ENCODE measurements around the gene FLII.

Gene FLII

DNA sequence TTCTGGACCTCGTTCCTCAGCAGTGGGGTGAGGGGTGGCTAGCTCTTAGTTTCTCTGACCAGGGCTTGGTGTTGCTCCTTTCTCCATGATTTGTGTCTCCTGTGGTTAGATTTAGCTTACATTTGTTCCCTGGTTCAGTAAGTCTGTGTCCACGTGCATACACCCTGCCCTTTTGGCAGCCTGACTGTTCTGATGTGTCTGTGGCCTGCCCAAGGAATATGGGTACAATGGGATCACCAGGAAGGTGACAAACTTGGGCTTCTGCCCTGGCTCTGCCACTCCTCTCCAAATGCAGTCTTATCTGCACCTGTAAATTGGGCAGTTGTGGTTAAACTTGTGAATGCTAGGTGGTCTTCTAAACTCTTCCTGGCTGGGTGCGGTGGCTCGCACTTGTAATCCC, 57.4 kb downstream of the FLII start:
- H3K4me3 ChIP-seq (ENCODE audit: low read depth, low read length) = no peak overlapping the region
- TF ChIP-seq PRDM1 (tag by site-specific recombination; IDR thresholded peaks at IDR 0.05) (no peak), KLF1 (tag by site-specific recombination; IDR thresholded peaks at IDR 0.05) (no peak), ZNF16 (tag by site-specific recombination; IDR thresholded peaks at IDR 0.05; ENCODE audit: low read depth) (no peak), ZNF416 (tag by site-specific recombination; IDR thresholded peaks at IDR 0.05) (no peak)
- TF ChIP-seq, protein P1, sequence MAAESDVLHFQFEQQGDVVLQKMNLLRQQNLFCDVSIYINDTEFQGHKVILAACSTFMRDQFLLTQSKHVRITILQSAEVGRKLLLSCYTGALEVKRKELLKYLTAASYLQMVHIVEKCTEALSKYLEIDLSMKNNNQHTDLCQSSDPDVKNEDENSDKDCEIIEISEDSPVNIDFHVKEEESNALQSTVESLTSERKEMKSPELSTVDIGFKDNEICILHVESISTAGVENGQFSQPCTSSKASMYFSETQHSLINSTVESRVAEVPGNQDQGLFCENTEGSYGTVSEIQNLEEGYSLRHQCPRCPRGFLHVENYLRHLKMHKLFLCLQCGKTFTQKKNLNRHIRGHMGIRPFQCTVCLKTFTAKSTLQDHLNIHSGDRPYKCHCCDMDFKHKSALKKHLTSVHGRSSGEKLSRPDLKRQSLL (tag by site-specific recombination; IDR thresholded peaks at IDR 0.05) = no peak
- 0 out of 2 replicates have a peak overlapping the region, but pooled peaks have one; percentile 28 for H3K27ac ChIP-seq (ENCODE audit: extremely low read depth, low read depth, low read length)
- no peaks in the 10 kb centered on the region for H3K4me1 ChIP-seq (ENCODE audit: control insufficient read depth, insufficient read depth, low read length)
- ChIA-PET CTCF (interaction anchor here (0.8 to 2.0 kb wide), 3 partner anchors 15 to 107 kb away, joined by 3 to 9 read pairs (median 4); no protein-coding TSS in a partner anchor), POLR2A (interaction anchor here (1.2 to 1.7 kb wide), 2 partner anchors 10 to 18 kb away, joined by 5 to 6 read pairs; partner anchors contain the start of gene ALKBH5)
- H3K9me3 ChIP-seq (ENCODE audit: control insufficient read depth, insufficient read depth, low read depth, low read length) = no peaks in the 10 kb centered on the region
- peaks cover 47 to 91% of the 10 kb centered on the region in 2 experiments for H3K36me3 ChIP-seq (ENCODE audit: control insufficient read depth in 2 of 2, insufficient read depth in 1 of 2, low read length in 2 of 2)

DNA sequence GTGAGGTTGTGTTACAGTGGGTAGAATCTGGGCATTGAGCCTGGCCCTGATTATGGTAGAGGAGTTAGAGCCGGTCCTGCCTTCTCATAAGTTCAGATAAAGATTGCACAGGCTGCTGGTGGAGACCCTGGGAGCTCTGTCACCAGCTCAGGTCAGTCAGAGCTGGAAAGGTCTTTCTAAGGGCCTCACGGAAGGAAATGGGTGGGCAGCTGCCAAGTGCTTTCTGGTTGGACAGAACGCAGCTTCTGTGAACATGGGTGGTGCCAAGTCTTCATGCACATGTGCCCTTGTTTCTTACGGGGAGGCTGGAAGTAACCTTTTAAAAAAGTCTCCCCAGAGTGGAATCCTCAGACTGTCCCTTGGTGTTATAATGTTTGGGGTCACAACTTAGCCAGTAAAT, 60.0 kb downstream of the FLII start:
- H3K4me3 ChIP-seq (ENCODE audit: low read depth, low read length) = no peak overlapping the region
- H3K4me1 ChIP-seq (ENCODE audit: control insufficient read depth, insufficient read depth, low read length) = no peaks in the 10 kb centered on the region
- POLR2A ChIA-PET = no interaction called here
- TF ChIP-seq REPIN1 (tag by site-specific recombination; IDR thresholded peaks at IDR 0.05; ENCODE audit: low read depth) (no peak), ZNF629 (tag by site-specific recombination; IDR thresholded peaks at IDR 0.05) (no peak), ZNF19 (tag by site-specific recombination; IDR thresholded peaks at IDR 0.05; ENCODE audit: low read depth) (no peak), FEZF1 (tag by site-specific recombination; IDR thresholded peaks at IDR 0.05) (no peak), ZNF146 (tag by site-specific recombination; IDR thresholded peaks at IDR 0.05) (no peak), ZNF37A (tag by site-specific recombination; IDR thresholded peaks at IDR 0.05) (no peak), ZNF660 (tag by site-specific recombination; IDR thresholded peaks at IDR 0.05) (no peak)
- TF ChIP-seq, protein P2, sequence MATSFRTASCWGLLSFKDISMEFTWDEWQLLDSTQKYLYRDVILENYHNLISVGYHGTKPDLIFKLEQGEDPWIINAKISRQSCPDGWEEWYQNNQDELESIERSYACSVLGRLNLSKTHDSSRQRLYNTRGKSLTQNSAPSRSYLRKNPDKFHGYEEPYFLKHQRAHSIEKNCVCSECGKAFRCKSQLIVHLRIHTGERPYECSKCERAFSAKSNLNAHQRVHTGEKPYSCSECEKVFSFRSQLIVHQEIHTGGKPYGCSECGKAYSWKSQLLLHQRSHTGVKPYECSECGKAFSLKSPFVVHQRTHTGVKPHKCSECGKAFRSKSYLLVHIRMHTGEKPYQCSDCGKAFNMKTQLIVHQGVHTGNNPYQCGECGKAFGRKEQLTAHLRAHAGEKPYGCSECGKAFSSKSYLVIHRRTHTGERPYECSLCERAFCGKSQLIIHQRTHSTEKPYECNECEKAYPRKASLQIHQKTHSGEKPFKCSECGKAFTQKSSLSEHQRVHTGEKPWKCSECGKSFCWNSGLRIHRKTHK (tag by site-specific recombination; IDR thresholded peaks at IDR 0.05) = no peak
- H3K36me3 ChIP-seq (ENCODE audit: control insufficient read depth in 2 of 2, insufficient read depth in 1 of 2, low read length in 2 of 2) = peaks cover 49 to 89% of the 10 kb centered on the region in 2 experiments
- no peaks in the 10 kb centered on the region for H3K9me3 ChIP-seq (ENCODE audit: control insufficient read depth, insufficient read depth, low read depth, low read length)
- CTCF ChIA-PET = interaction anchor here (0.6 to 2.2 kb wide), 5 partner anchors 8 to 318 kb away, joined by 3 to 7 read pairs (median 4); partner anchors contain the start of gene ALKBH5
- H3K27ac ChIP-seq (ENCODE audit: extremely low read depth, low read depth, low read length) = no peak overlapping the region

DNA sequence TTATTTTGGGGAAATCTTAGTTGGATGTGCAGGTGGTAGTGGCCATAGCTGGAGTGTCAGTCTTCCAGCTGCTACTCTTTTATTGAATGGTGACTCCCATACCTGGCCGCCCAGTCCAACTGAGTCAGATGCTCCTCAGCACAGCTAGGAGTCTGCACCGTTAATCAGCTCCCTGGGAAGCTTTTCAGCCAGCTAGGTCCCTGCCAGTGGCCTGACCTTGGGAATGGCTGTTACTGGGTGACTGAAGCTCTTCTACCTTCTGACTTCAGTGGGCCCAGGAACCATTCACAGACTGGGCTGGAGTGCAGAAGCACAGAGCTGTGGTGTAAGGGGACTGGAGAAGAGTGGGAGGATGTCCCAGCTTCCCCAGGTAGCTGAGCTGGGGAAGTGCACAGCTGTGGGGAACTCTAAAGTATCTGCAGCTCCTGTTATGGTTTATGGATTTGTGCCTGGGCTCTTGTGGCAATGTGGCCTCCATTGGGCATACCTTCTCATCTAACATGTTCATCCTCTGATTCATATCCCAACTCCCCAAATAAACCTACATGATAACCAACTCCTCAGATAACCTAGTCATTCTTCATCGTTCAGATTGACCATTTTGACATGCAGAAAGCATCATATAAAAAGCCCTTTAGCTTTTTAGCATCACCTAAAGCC, 60.9 kb downstream of the FLII start:
- ChIA-PET POLR2A (interaction anchor here (0.6 kb wide), 1 partner anchor 111 kb away, joined by 8 read pairs; no protein-coding TSS in a partner anchor), CTCF (interaction anchor here (0.5 to 2.2 kb wide), 4 partner anchors 15 to 62 kb away, joined by 3 to 7 read pairs (median 5); partner anchors contain the start of gene ALKBH5)
- peaks cover 57 to 88% of the 10 kb centered on the region in 2 experiments for H3K36me3 ChIP-seq (ENCODE audit: control insufficient read depth in 2 of 2, insufficient read depth in 1 of 2, low read length in 2 of 2)
- H3K4me3 ChIP-seq (ENCODE audit: low read depth, low read length) = no peak overlapping the region
- H3K27ac ChIP-seq (ENCODE audit: extremely low read depth, low read depth, low read length) = no peak overlapping the region
- H3K4me1 ChIP-seq (ENCODE audit: control insufficient read depth, insufficient read depth, low read length) = no peaks in the 10 kb centered on the region
- no peaks in the 10 kb centered on the region for H3K9me3 ChIP-seq (ENCODE audit: control insufficient read depth, insufficient read depth, low read depth, low read length)
- TF ChIP-seq ZNF558 (tag by site-specific recombination; IDR thresholded peaks at IDR 0.05) (no peak), ZNF701 (tag by site-specific recombination; IDR thresholded peaks at IDR 0.05) (no peak), TRIM28 (IDR thresholded peaks at IDR 0.05; ENCODE audit: borderline replicate concordance, low read length) (no peak), ZNF157 (tag by site-specific recombination; IDR thresholded peaks at IDR 0.05) (no peak), ZNF529 (tag by site-specific recombination; IDR thresholded peaks at IDR 0.05; ENCODE audit: insufficient replicate concordance) (no peak), GLIS2 (tag by site-specific recombination; IDR thresholded peaks at IDR 0.05) (no peak), ZNF610 (tag by site-specific recombination; IDR thresholded peaks at IDR 0.05; ENCODE audit: borderline replicate concordance) (no peak), ZNF302 (tag by site-specific recombination; IDR thresholded peaks at IDR 0.05; ENCODE audit: low read depth) (no peak), ZFHX2 (tag by site-specific recombination; conservative IDR thresholded peaks at IDR 0.05) (no peak), ZNF239 (tag by site-specific recombination; IDR thresholded peaks at IDR 0.05) (no peak), ZNF184 (tag by site-specific recombination; IDR thresholded peaks at IDR 0.05) (no peak)
- TF ChIP-seq, protein P3, sequence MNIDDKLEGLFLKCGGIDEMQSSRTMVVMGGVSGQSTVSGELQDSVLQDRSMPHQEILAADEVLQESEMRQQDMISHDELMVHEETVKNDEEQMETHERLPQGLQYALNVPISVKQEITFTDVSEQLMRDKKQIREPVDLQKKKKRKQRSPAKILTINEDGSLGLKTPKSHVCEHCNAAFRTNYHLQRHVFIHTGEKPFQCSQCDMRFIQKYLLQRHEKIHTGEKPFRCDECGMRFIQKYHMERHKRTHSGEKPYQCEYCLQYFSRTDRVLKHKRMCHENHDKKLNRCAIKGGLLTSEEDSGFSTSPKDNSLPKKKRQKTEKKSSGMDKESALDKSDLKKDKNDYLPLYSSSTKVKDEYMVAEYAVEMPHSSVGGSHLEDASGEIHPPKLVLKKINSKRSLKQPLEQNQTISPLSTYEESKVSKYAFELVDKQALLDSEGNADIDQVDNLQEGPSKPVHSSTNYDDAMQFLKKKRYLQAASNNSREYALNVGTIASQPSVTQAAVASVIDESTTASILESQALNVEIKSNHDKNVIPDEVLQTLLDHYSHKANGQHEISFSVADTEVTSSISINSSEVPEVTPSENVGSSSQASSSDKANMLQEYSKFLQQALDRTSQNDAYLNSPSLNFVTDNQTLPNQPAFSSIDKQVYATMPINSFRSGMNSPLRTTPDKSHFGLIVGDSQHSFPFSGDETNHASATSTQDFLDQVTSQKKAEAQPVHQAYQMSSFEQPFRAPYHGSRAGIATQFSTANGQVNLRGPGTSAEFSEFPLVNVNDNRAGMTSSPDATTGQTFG (tag by site-specific recombination; IDR thresholded peaks at IDR 0.05; ENCODE audit: borderline replicate concordance) = no peak
- TF ChIP-seq, protein P4, sequence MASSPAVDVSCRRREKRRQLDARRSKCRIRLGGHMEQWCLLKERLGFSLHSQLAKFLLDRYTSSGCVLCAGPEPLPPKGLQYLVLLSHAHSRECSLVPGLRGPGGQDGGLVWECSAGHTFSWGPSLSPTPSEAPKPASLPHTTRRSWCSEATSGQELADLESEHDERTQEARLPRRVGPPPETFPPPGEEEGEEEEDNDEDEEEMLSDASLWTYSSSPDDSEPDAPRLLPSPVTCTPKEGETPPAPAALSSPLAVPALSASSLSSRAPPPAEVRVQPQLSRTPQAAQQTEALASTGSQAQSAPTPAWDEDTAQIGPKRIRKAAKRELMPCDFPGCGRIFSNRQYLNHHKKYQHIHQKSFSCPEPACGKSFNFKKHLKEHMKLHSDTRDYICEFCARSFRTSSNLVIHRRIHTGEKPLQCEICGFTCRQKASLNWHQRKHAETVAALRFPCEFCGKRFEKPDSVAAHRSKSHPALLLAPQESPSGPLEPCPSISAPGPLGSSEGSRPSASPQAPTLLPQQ (tag by site-specific recombination; IDR thresholded peaks at IDR 0.05) = no peak

Data from HEK293 (cell line).